Pancreas (tissue), 10 donors: ENCODE results near the gene NUDT3. TPM values are rescaled to one million over a fixed set of nuclear protein-coding genes. Genes with fewer than 3 reads are reported as not detected.
A peak's percentile ranks its signal among the peaks of the same experiment; 100 is the strongest.

Source experiments
- ATAC-seq, 4 donors: fragments of 200-7000 bp; cut with Tn5 transposase; one replicate each; pipeline versions ENCODE4 v1.8.0 to v1.9.1; 2020; ENCODE audit warnings: mild to moderate bottlenecking in 4 of 4, moderate library complexity in 4 of 4
- DNase-seq, 6 donors: peaks; one replicate each; pipeline ENCODE4 v3.0.0-alpha.2; 2020
- FAIRE-seq: peaks from 2 replicates; lab custom pipeline; 2012; peaks lifted over from hg19 to GRCh38; lab: Jason Lieb, UNC
- H3K27ac ChIP-seq, 4 donors: fragments of 200-600 bp; sonication (generic); 1 replicate in 3 of 4; 2 replicates in 1 of 4; pipeline versions ENCODE4 v1.5.0 to v1.8.0; 2020
- H3K27me3 ChIP-seq, 4 donors: fragments of 200-600 bp; one replicate each; pipeline ENCODE4 v1.8.0; 2021
- H3K36me3 ChIP-seq, 3 donors: fragments of 200-600 bp; sonication (generic) in 1 of 3; one replicate each; pipeline versions ENCODE4 v1.5.0 to v1.8.0; 2020 to 2021
- H3K4me1 ChIP-seq, 3 donors: fragments of 200-600 bp; one replicate each; pipeline ENCODE4 v1.8.0; 2021
- H3K4me3 ChIP-seq, 4 donors: fragments of 200-600 bp; sonication (generic) in 2 of 4; one replicate each; pipeline versions ENCODE4 v1.5.0 to v1.8.0; 2020 to 2021
- H3K9me3 ChIP-seq, 4 donors: fragments of 200-600 bp; one replicate each; pipeline ENCODE4 v1.8.0; 2021
- CTCF ChIP-seq, 4 donors: fragments of 200-600 bp; sonication (generic) in 3 of 4; IDR thresholded peaks; one replicate each; pipeline versions ENCODE4 v1.5.0 to v1.8.0; 2021; ENCODE audit warnings: antibody characterized with exemption in 4 of 4
- WGBS, 2 donors: extraction: QIAGEN DNeasy Blood & Tissue Kit; methylation state at CpG; one replicate each; pipeline ENCODE4 v1.1.7; 2013; 5-methylcytosine and 5-hydroxymethylcytosine counted together
- intact Hi-C, 3 donors: fragments of 100-400 bp; cut with DNase I; formaldehyde crosslinking; loops; one replicate each; pipeline versions ENCODE4 v1.11.1 to v1.14.2; 2022
- polyA plus RNA-seq, 2 donors: library from polyadenylated mRNA; stranded (reverse); fragments of 200-250 nt; gene quantifications; one replicate each; pipeline ENCODE4 v1.2.3, GENCODE V29; 2013
- total RNA-seq, 6 donors: library from RNA; stranded (reverse); fragmentation: NEBNext Ultra II Directional in 4 of 6; extraction: Animal tissue kit (Norgen Biotek cat#: 25700) in 4 of 6; gene quantifications; one replicate each; pipeline versions ENCODE4 v1.2.1 to v1.2.4, GENCODE V29; 2021 to 2023
- donor health status: healthy with polysubstance abuse.
- donor health status: DM: no; HTN: no; CAD: no; lungs with moderate emphysema.
- donor health status: DM: no; HTN: no; CAD: no.
- donor health status: control.
- donor health status: control.
- donor health status: Bipolar disorder and iron deficiency.
- donor health status: DM: yes; HTN: yes; CAD: no.
- donor health status: DM: no; HTN: no; CAD: no.
- donor health status: DM: no; HTN: no; CAD: no.
- donor health status: DM: yes; HTN: yes; CAD: no.

Gene NUDT3
- total and polyA plus RNA-seq, 8 donors: 7.1 to 20.7 (median 14.0) TPM

GRCh38 chr6:34317172-34317477 is 75.3 kb downstream of the NUDT3 start:
- Histone ChIP-seq H3K4me3 (no peak overlapping the region), H3K4me1 (peaks cover 0 to 19% (median 8%) of the 10 kb centered on the region in 3 donors), H3K36me3 (no peaks in the 10 kb centered on the region), H3K27me3 (no peaks in the 10 kb centered on the region), H3K9me3 (no peaks in the 10 kb centered on the region), H3K27ac (no peak overlapping the region)
- no peak for TF ChIP-seq CTCF (IDR thresholded peaks at IDR 0.05)
- intact Hi-C loops: no loop called here
- no peak for FAIRE-seq
- no peak for DNase-seq
- WGBS, 2 donors: 95 to 99% methylated on average over 1 of the region's 1 CpG
- ATAC-seq: no peak

GRCh38 chr6:34316431-34317171 is 75.9 kb downstream of the NUDT3 start:
- intact Hi-C loops: no loop called here
- Histone ChIP-seq H3K36me3 (no peaks in the 10 kb centered on the region), H3K4me3 (no peak overlapping the region), H3K4me1 (peaks cover 0 to 19% (median 8%) of the 10 kb centered on the region in 3 donors), H3K27me3 (no peaks in the 10 kb centered on the region), H3K9me3 (no peaks in the 10 kb centered on the region), H3K27ac (no peak overlapping the region)
- FAIRE-seq: no peak
- DNase-seq: no peak
- TF ChIP-seq CTCF (IDR thresholded peaks at IDR 0.05): no peak
- no peak for ATAC-seq
- WGBS, 2 donors: 91 to 93% methylated on average over 1 of the region's 1 CpG

GRCh38 chr6:34315780-34316179 is 76.7 kb downstream of the NUDT3 start:
- intact Hi-C loops: no loop called here
- Histone ChIP-seq H3K4me1 (peaks cover 0 to 19% (median 8%) of the 10 kb centered on the region in 3 donors), H3K36me3 (no peaks in the 10 kb centered on the region), H3K9me3 (no peaks in the 10 kb centered on the region), H3K4me3 (no peak overlapping the region), H3K27me3 (no peaks in the 10 kb centered on the region), H3K27ac (peak overlapping the region in 1 of 4 donors; percentile 1)
- ATAC-seq (peak in 2 of 4 donors; percentile 34 to 49), DNase-seq (no peak), FAIRE-seq (no peak)
- 88 to 89% methylated on average over 6 of the region's 6 CpGs for WGBS, 2 donors
- TF ChIP-seq CTCF (IDR thresholded peaks at IDR 0.05): no peak

- no peak for FAIRE-seq
- Histone ChIP-seq H3K4me1 (peaks cover 0 to 19% (median 8%) of the 10 kb centered on the region in 3 donors), H3K27ac (no peak overlapping the region), H3K36me3 (no peaks in the 10 kb centered on the region), H3K27me3 (no peaks in the 10 kb centered on the region), H3K4me3 (no peak overlapping the region), H3K9me3 (no peaks in the 10 kb centered on the region)
- no peak for DNase-seq
- ATAC-seq: no peak
- WGBS, 2 donors: 74 to 96% methylated on average over 1 of the region's 1 CpG
- no peak for TF ChIP-seq CTCF (IDR thresholded peaks at IDR 0.05)
- intact Hi-C loops: no loop called here
Measured at GRCh38 chr6:34315256-34315655, 77.2 kb downstream of the NUDT3 start.

GRCh38 chr6:34312259-34312658 is 80.2 kb downstream of the NUDT3 start:
- no peak for ATAC-seq
- H3K36me3 ChIP-seq: no peaks in the 10 kb centered on the region
- intact Hi-C loops: no loop called here
- FAIRE-seq: no peak
- no peaks in the 10 kb centered on the region for H3K9me3 ChIP-seq
- no peak for TF ChIP-seq CTCF (IDR thresholded peaks at IDR 0.05)
- no peaks in the 10 kb centered on the region for H3K27me3 ChIP-seq
- peaks cover 0 to 6% (median 0%) of the 10 kb centered on the region in 3 donors for H3K4me1 ChIP-seq
- WGBS, 2 donors: 98 to 99% methylated on average over 4 of the region's 4 CpGs
- no peak overlapping the region for H3K27ac ChIP-seq
- H3K4me3 ChIP-seq: no peak overlapping the region
- no peak for DNase-seq
